Measurements from ENCODE around the gene ERICH3.

ERICH3 gene

DNA sequence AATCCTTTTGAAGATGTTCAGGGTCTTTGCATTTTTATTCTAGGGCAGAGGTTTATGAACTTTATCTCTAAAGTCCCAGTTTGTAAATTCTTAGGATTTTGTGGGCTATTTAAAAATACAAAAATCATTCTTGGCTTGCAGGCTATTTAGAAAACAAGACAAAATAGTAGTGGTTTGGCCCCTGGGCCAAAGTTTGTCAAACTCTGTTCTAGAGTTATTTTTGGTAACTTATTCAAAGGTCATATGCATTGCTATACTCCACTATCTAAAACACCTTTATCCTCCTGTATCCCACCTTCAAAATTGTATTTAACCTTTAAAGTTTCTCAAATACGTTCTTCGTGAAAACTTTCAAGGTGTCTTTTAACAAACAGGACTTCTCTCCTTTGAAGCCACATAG, 85.7 kb downstream of the ERICH3 start:
- DNase-seq = no peak

DNA sequence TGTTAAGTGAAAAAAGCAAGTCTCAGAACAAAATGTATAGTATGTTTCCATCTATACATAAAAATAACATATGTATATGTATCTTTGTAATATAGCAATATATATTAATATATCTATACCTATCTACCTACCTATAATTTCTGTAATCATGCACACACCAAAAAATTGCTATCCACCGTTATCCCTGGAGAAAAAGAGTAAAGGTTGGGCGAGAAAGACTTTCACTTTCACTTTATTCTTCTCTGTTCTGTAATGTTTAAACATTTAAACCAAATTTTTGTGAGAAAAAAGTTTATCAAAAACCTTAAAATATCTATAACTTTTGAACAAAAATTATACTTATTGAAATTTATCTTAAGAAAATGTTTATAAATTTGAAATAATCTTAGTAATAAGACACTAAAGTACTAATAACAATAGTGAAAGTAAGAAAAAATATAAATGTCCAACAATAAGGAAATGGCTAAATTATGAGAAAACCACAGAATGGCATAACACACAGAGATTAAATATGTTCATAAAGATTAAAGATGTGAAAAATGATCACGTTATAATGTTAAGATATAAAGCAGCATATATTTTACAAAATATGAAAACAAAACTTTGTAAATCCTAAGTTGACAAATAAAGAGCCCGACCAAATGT, 87.2 kb downstream of the ERICH3 start:
- no peak for DNase-seq

DNA sequence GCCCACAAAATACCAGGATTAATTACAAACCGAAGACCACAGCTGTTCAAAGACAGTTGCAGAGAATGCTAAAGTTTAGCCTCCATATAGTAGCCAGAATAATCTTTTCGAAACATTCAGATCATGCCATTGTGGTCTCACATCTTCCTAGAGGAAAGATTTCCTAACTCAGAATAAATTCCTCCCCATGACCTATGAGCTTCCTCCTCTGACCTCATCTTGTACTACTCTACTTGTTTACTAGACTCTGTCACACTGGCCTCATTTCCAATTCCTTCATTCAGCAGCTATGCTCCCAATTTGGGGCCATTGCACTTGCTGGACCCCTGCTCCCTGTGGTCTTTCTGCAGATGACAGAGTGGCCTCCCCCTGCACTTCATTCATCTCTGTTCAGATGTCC, 89.4 kb downstream of the ERICH3 start:
- no peak for DNase-seq

DNA sequence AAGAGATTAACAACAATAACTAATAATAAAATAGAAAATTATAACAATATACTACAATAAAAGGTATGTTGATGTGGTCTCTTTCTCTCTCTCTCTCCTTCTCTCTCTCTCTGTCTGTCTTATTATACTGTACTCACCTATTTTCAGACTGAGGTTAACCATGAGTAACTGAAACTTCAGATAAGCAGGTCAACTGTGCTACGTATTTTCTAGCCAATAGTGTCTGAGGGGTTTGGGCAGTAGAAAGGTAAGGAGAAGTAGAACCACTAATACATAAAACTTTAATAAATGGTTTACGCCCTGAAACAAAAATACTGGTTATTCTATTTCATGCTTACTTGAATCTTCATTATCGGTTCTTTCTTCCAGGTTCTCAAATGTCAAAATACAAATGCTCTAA, 90.2 kb downstream of the ERICH3 start:
- DNase-seq = no peak

DNA sequence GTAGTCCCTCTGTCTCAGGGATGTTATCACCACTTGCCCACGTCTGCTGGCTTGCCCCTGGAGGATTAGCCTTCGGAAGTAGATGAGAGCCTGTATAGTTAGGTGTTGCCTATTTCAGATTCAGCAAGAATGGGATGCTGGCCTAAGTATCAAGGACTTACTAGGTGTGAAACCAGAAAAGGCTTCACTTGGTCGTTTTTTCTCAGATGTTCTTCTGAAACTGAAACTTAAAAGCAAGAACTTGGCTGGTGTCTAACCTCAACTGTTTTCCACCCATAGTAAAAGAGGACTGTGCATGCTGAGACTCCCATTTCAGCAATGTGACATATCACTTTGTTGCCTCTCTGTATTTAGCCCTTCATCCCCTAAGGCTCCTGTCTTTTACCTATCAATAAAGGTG, 94.2 kb downstream of the ERICH3 start:
- DNase-seq = no peak

DNA sequence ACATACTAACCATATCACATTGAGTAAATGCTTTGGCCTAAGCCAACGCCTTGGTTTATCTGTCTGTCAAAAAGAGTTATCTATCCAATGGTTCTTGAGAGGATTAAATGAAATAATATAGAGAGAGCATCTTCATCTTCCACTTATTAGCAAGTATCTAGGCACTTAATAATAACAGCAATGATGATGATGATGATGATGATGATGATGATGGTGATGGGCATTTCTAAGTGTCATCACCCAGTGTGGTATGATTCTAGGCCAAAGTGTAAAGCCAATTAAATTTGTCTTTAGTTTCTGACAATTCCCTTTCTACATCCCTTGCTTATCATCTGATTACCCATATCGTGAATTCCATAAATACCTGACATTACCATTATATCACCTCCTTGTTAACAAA, 95.5 kb downstream of the ERICH3 start:
- DNase-seq = no peak

DNA sequence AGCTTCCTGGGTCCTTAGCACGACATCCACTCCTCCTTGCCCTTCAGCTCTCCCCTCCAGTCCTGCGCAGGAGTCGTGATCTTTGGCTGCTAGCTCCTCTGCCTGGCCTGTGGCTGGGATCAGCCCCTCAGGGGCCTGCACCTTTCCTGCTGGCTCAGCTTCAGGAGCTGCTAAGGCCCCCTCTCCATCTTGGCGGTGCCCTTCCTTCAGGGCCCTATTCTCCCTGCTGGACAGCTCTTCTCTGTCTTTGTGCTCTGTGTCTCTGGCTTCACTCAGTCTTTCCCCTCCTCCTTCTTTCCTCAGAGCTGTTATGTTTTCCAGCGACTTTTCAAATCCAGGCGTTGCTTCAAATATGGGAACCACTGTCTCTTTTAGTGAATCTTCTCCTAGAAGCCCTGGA, 101.7 kb downstream of the ERICH3 start:
- DNase-seq = no peak

DNA sequence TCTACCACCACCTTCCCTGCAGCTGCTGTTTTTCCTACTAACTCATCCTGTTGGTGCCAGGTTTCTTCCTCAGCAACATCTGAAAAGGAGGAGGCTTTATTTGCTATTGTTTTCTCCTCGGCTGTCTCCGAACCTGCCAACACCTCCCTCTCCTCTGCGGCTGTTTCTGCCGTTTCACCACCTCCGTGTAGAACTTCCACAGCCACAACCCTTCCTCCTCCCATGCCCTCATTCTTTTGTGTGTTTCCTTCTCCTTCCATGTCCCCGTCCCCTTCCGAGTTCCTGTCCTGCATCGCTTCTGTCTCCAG, 102.1 kb downstream of the ERICH3 start:
- no peak for DNase-seq

DNA sequence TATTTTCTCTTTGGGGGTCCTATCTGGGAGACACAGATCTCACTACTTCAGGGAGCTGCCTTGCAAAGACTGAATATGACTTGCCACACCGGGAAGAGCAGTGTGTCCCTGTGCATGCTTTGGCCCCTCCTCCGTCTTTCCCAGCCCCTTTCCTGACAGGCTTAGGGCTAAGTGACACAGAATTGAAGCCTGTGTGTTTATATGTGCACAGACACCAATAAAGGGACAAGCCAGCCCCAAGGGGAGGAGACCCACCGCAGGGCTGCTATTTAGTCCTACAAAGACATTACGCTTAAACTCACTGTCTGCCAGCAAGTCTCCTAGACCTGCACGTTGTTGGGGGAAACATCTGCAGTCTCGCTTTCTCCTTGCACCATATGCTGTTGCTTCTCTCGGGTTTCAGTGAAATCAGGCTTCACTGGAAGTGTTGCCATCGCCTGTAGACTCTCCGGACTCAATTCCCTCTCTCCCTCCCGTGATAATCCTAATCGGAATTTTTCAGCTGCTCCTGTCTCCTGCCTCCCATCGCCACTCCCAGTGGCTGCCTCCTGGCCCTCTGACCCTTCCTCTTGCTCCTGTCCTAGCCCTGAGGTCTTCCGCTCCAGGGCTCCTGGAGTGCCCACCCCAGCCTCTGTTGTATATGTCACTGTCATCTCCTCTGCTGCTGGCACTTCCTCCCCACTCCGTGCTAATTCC, 102.6 kb downstream of the ERICH3 start:
- no peak for DNase-seq

DNA sequence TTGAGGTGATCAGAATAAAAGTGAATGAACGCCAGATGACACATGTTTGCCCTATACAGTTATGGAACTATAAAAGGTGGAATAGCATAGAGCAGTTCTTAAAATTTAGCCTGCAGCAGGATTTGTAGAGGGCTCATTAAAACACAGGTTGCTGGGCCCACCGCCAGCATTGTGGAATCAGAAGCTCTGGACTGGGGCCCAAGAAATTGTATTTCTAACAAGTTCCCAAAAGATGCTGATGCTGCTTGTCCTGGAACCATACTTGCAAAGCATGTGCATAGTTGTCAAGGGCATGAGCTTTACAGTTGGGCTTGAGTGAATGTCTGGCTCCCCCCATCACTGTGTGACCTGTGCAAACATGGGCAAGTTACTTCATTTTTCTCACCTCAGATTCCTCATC, 123.7 kb downstream of the ERICH3 start:
- DNase-seq = no peak

DNA sequence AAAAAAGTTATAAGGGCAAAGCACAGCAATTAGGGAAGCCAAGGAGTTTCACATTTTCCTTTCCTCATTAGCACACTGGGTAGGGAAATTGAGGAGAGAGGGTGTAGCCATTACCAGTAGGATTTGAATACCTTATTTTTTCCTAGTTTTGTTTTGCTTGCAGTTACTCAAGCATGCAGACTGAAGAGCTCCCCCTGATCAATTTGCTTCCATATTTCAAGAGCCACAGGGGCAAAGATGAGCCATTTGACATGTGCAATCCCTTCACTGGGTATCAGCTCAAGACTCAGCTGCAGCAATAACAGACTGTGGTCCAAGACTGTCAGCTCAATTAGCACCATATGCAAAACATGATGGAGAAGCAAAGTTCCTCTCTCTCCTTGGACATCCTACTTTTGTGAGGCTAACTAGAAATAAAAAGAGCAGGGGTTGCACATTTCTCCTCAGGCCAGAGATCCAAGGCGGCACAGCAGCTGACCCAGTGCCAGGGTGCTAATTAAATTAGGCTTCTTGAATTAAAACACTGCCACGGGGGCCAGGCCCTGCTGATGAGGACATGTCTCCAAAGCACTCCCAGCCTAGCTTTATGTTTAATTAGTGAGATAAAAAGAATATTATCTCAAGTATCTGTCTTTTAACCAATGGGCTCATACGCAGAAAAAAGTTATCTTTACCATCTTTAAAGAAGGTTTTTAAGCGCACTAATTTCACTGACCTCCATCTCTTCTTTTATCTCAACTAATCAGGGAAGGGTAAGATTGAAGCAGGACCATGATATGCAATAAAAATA, 124.4 kb downstream of the ERICH3 start:
- DNase-seq = no peak

DNA sequence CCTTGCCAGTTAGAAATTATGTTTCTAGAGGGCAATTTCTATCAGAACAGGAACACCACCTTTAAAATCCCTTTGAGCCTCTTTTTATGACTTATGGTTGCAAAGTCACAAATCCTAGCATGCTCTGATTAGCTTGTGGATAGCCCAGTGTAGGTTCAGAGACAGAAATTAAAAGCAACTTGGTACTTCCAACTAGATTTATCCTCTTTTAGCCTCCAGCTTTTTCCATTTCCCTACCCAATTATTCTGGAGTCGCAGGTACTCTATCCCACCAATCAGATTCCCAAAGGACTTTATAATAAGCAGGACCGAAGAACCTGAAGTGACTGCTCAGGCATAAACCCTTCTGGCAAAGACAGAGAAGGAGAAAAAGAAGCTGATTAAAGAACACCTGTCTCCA, 127.8 kb downstream of the ERICH3 start:
- no peak for DNase-seq

DNA sequence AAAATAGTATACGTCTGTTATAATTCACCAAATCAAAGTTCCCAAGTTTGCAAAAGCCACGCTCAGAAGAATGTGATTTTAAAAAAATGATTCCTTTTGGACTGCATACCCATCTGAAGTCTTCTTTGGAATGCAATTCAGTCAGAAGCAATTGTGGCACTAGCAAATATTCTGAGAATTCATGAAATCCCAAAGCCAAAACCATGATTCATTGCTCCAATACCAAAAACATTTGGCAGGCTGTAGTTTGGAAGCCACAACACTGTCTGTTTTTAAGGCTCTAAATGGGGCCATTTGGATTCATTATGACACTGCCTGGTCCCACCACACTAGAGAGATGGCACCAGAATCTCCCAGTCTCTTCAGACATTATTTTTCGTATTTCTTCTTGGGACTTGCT, 139.4 kb downstream of the ERICH3 start:
- no peak for DNase-seq

DNA sequence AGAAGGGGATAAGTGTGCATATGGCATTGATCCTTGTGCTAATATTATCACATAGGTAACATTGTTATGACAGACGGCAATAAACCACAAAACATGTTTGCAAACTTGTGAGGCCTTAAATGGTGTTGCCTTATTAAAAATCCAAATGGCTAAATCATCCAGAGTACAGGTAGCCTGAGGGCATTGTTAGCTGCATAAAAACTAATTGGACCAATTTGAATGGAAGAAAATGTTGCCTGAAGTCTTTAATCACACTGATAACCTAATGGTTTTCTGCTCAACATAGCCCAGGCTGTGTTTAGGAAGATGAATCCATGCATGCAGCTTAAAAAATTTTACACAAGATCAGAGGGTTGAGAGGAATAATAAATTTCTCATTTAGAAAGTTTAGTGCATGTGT, 141.8 kb downstream of the ERICH3 start:
- no peak for DNase-seq

DNA sequence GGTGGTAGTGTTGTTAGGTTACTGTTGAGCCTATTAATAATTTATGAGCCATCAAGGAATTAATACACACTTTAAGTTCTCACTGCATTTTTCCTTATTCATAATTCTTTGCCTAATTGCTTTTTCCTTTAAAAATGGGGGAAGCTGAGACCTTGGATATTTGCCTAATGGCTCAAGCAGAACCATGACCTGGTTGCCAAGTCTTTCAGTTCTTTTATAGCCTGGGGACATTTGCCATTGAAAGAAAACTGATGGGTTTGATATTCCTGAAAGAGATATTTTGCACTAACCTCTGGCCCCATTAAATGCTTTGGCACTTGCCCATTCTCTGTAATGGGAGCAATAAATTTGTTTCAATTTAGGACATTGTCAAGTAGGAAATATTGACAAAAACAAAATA, 142.7 kb downstream of the ERICH3 start:
- no peak for DNase-seq

DNA sequence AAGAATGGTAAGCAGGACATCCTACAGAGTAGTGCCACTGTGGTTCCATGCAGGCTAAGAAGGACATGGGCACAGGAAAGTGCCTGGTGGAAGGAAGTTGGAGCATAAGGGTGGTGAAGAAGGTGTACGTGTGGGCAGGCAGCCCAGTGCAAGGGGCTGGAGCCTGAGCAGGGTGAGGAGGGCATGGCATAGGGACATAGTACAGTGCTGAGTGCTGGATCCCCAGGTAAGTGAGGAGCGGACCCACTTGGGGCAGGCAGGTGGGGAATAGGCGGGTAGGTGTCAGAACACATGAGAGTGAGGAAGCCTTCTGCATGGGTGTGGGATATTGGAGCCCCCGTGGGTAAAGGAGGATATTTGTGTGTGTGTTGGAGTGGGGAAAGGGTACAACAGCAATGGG, 145.5 kb downstream of the ERICH3 start:
- DNase-seq = no peak

DNA sequence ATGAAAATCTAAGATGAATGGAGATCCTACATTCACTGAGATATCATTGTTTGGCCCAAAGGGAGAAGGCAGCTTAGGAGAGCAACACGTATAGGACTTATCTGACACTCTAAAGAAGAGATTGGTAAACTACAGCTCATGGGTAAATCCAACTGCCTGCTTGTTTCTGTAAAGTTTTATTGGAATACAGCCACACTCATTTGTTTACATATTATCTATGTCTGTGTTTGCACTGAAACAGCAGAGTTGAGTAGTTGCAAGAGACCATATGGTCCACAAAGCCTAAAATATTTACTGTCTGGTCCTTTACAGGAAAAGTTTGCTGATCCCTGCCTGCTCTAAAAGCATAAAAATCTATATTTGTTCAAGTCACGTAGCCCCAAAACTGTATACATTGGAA, 146.9 kb downstream of the ERICH3 start:
- DNase-seq = no peak

DNA sequence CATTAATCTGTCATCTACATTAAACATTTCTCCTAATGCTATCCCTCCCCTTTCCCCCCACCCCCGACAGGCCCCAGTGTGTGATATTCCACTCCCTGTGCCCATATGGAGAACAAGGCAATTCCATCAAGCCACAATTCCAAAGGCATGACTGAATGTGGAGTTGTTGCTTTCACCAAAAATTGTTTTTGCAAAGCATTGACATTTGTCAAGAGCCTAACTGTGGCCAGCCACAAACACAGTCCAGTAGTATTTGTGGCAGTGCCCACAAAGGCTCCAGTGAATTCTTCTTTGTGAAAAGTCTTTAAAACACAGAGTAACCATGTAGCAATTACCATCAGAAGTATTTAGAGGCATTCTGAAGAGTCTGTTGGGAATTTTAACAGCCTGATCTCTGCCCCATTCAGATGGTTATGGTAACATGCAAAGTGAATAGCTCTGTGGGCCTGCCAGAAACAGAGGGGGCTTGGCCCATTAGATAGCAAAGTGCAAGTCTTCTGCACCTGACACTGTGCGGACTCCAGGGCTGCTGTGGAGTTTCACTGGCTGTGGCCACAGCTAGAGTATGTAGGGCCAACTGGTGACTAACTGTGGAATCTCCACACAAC, 149.6 kb downstream of the ERICH3 start:
- no peak for DNase-seq

DNA sequence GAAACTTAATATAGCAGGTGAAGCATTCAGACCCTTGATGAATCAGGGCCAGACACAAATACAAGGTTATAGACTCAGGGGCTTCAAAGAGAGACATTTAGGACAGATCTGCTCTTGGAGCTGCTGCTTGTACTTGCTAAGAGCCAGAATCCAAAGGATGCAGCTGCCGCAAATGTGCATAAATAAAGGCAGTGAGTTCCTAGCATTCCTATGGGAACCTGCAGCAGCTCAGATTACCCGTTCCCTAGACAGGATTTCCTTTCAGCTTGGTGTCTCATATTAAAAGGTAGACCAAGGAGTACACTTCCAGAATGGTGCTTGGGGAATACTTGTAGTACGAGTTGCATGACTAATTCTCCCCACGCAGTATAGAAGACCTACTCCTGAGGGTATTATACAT, 151.4 kb downstream of the ERICH3 start:
- DNase-seq = no peak
